ENCODE results near the gene GET4. TPM values are rescaled to one million over a fixed set of nuclear protein-coding genes. Genes with fewer than 3 reads are reported as not detected.

Gene GET4
- total and polyA plus RNA-seq, 2 of the 13 experiments (the other 11 are each of a cell fraction or from before 2014, with no cell fraction given), result 28.2 to 35.2 TPM

- no TSS peak for BruUV-seq (replicated peaks)
- no peak for DNase-seq (ENCODE audit: low spot score)
- TF ChIP-seq, protein P1, sequence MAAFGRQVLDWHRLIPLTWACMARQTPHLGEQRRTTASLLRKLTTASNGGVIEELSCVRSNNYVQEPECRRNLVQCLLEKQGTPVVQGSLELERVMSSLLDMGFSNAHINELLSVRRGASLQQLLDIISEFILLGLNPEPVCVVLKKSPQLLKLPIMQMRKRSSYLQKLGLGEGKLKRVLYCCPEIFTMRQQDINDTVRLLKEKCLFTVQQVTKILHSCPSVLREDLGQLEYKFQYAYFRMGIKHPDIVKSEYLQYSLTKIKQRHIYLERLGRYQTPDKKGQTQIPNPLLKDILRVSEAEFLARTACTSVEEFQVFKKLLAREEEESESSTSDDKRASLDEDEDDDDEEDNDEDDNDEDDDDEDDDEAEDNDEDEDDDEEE (CRISPR knock-in tag; IDR thresholded peaks at IDR 0.05), result no peak
- no peak for TF ChIP-seq RFX1 (IDR thresholded peaks at IDR 0.05)
- TF ChIP-seq KAT7 (CRISPR knock-in tag; IDR thresholded peaks at IDR 0.05; ENCODE audit: borderline replicate concordance), result no peak
- TF ChIP-seq ZNF317 (CRISPR knock-in tag; IDR thresholded peaks at IDR 0.05), result no peak
- TF ChIP-seq, protein P2, sequence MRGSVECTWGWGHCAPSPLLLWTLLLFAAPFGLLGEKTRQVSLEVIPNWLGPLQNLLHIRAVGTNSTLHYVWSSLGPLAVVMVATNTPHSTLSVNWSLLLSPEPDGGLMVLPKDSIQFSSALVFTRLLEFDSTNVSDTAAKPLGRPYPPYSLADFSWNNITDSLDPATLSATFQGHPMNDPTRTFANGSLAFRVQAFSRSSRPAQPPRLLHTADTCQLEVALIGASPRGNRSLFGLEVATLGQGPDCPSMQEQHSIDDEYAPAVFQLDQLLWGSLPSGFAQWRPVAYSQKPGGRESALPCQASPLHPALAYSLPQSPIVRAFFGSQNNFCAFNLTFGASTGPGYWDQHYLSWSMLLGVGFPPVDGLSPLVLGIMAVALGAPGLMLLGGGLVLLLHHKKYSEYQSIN (CRISPR knock-in tag; IDR thresholded peaks at IDR 0.05; ENCODE audit: borderline replicate concordance), result no peak
- TF ChIP-seq NR2C2 (CRISPR knock-in tag; IDR thresholded peaks at IDR 0.05; ENCODE audit: borderline replicate concordance), result no peak
- no peak for TF ChIP-seq MAX (IDR thresholded peaks at IDR 0.05)
- TF ChIP-seq, protein P3, sequence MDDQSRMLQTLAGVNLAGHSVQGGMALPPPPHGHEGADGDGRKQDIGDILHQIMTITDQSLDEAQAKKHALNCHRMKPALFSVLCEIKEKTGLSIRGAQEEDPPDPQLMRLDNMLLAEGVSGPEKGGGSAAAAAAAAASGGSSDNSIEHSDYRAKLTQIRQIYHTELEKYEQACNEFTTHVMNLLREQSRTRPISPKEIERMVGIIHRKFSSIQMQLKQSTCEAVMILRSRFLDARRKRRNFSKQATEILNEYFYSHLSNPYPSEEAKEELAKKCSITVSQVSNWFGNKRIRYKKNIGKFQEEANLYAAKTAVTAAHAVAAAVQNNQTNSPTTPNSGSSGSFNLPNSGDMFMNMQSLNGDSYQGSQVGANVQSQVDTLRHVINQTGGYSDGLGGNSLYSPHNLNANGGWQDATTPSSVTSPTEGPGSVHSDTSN (CRISPR knock-in tag; IDR thresholded peaks at IDR 0.05; ENCODE audit: borderline replicate concordance), result no peak
- no peak for TF ChIP-seq ESRRA (CRISPR knock-in tag; IDR thresholded peaks at IDR 0.05; ENCODE audit: low read depth)
- TF ChIP-seq, protein P4, sequence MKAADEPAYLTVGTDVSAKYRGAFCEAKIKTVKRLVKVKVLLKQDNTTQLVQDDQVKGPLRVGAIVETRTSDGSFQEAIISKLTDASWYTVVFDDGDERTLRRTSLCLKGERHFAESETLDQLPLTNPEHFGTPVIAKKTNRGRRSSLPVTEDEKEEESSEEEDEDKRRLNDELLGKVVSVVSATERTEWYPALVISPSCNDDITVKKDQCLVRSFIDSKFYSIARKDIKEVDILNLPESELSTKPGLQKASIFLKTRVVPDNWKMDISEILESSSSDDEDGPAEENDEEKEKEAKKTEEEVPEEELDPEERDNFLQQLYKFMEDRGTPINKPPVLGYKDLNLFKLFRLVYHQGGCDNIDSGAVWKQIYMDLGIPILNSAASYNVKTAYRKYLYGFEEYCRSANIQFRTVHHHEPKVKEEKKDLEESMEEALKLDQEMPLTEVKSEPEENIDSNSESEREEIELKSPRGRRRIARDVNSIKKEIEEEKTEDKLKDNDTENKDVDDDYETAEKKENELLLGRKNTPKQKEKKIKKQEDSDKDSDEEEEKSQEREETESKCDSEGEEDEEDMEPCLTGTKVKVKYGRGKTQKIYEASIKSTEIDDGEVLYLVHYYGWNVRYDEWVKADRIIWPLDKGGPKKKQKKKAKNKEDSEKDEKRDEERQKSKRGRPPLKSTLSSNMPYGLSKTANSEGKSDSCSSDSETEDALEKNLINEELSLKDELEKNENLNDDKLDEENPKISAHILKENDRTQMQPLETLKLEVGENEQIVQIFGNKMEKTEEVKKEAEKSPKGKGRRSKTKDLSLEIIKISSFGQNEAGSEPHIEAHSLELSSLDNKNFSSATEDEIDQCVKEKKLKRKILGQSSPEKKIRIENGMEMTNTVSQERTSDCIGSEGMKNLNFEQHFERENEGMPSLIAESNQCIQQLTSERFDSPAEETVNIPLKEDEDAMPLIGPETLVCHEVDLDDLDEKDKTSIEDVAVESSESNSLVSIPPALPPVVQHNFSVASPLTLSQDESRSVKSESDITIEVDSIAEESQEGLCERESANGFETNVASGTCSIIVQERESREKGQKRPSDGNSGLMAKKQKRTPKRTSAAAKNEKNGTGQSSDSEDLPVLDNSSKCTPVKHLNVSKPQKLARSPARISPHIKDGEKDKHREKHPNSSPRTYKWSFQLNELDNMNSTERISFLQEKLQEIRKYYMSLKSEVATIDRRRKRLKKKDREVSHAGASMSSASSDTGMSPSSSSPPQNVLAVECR (CRISPR knock-in tag; IDR thresholded peaks at IDR 0.05; ENCODE audit: borderline replicate concordance), result no peak
- no peak for TF ChIP-seq ZNF446 (CRISPR knock-in tag; IDR thresholded peaks at IDR 0.05)
- no peak for TF ChIP-seq KDM2A (CRISPR knock-in tag; IDR thresholded peaks at IDR 0.05; ENCODE audit: borderline replicate concordance, low read depth)
- no peak for TF ChIP-seq ZNF710 (CRISPR knock-in tag; IDR thresholded peaks at IDR 0.05; ENCODE audit: borderline replicate concordance)
- no peak for TF ChIP-seq ZNF7 (CRISPR knock-in tag; IDR thresholded peaks at IDR 0.05)
Measured at GRCh38 chr7:921071-921461, 44.7 kb downstream of the GET4 start.

More at GRCh38 chr7:921071-921461, 44.7 kb downstream of the GET4 start:
- H3K27me3 ChIP-seq (ENCODE audit: control insufficient read depth in 1 of 2, insufficient read depth in 2 of 2, low read length in 2 of 2), result no peaks in the 10 kb centered on the region
- intact Hi-C loops (cut with micrococcal nuclease; ENCODE audit: unreplicated experiment) (no loop called here), in situ Hi-C loops (cut with HindIII; ENCODE audit: extremely low pct_ligation_motif_present, low pct_unique_long_range_greater_than_20kb) (no loop called here)
- no peaks in the 10 kb centered on the region for H3K36me3 ChIP-seq (replicated peaks in 1 of 2; ENCODE audit: control insufficient read depth in 1 of 2, insufficient read depth in 2 of 2, low read length in 2 of 2)
- POLR2A ChIA-PET, result no interaction called here
- H4K20me1 ChIP-seq (ENCODE audit: insufficient read depth, low read length), result no peaks in the 10 kb centered on the region
- no peak overlapping the region for H3K4me2 ChIP-seq (ENCODE audit: low read depth, low read length)
- no peak overlapping the region for H3K9ac ChIP-seq (ENCODE audit: insufficient read depth, low read depth, low read length)
- FAIRE-seq, result no peak
- H3K27ac ChIP-seq (ENCODE audit: extremely low read length, insufficient read depth, low read length), result no peak overlapping the region
- WGBS (ENCODE audit: low lambda C conversion rate), result 97% methylated on average over 8 of the region's 15 CpGs
- CTCF ChIA-PET (ENCODE audit: low intra/inter-chr PET ratio, low total read pairs), result no interaction called here
- no peak overlapping the region for H2AFZ ChIP-seq (ENCODE audit: low read length)
- no peak for ATAC-seq
- H3K9me3 ChIP-seq (ENCODE audit: low read length), result no peaks in the 10 kb centered on the region
- no peaks in the 10 kb centered on the region for H3K79me2 ChIP-seq (ENCODE audit: insufficient read depth, low read length)
- no peak overlapping the region for H3K4me3 ChIP-seq (replicated peaks in 1 of 3; ENCODE audit: insufficient read depth in 1 of 3, low read depth in 2 of 3, low read length in 3 of 3)
- H3K4me1 ChIP-seq (ENCODE audit: insufficient read depth, low read length), result peaks cover 24% of the 10 kb centered on the region

Measured in HepG2 (cell line).